NCI-H2107 treated with DMSO at 0.1 percent for 48 hours (cell line): ENCODE data around the gene ABCG8.

ENCODE experiments used
- DNase-seq: peaks from one replicate; lab custom pipeline; 2025; ENCODE audit not compliant: unreplicated experiment; lab: John Stamatoyannopoulos, UW

ABCG8 gene

DNA sequence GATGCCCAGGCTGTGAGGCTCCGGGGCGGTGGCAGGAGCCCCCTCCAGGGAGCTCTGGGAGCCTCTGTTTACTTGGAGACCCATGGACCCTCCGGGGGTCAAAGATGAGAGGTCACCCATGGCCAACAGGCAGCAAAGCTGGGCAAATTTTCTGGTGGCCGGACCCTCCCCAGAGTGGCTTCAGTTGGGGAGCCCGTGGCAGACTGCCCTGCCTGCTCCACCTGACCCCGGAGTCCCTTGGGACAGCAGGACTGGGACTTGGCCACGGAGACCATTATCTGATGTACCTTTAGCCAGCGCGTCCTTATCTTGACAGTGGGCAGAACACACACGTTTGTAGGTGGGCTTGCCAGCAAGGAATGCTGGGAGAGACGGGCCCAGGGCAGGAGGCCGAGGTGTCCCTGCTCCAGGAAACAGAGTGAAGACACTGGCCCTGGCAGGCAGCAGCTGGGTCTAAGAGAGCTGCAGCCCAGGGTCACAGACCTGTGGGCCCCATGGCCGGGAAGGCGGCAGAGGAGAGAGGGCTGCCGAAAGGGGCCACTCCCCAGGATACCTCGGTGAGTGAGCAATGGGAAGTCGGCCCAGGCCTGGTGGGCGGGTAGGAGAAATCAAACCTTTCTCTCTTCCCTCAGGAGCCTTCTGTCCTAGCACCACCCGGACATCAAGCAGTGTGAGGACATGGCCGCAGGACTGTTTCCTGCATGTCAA is at the start of gene ABCG8, which contains the start of gene ABCG5:
TSS of gene ABCG8 (plus strand) at position 412 of the 708 bp plus-strand sequence. CDS start at position 495, 83 bp downstream.
TSS of gene ABCG5 (minus strand) at position 280 of the 708 bp plus-strand sequence. CDS start at position 120, 160 bp downstream.
- no peak for DNase-seq

DNA sequence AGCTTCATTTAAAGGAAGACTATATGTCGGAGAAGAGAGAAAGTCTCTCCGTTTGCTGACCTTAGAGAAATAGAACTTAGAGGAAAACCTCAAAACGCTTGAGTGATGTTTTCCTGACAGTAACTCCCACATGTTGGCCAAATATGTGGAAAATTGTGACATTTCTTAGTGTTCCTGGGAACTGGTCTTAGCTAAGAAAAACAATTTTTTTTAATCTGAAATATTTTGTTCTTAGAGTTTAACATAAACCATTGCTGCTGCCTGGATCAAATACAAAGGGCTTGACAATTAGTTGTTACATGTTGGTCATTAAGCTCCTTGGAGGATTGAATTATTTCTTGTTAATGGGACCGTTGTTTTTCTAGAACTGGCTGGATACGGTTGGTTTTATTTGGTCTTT is 48.6 kb upstream of the ABCG8 start:
- DNase-seq: no peak

DNA sequence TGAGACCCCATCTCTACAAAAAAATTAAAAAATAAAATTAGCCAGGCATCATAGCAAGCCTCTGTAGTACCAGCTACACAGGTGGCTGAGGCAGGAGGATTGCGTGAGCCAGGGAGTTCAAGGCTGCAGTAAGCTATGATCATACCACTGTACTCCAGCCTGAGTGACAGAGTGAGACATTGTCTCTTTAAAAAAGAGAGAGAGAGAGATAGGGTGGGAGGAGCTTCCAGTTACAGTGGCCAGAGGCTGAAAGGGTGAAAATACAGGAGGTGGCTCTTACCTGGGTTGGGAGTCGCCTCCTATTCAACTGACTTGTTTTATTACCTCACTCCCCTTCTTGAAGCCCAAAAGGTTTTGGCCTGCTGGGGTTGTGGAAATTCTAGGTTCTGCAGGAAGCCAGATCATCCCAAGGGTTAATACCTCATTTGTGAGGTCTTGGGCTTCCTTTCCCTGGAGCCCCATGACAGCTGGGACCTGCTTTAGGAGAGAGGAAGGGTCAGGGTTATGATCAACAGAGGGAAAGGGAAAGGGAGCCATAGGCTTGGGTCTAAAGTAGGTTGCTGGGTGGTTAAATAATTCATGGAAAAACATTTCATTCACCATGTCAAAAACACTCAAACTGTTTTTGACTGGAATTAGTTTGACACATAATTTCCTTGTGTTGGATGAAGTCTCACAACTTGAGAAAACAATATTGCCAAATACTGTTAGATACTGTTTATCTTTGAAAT is 47.6 kb upstream of the ABCG8 start:
- no peak for DNase-seq

DNA sequence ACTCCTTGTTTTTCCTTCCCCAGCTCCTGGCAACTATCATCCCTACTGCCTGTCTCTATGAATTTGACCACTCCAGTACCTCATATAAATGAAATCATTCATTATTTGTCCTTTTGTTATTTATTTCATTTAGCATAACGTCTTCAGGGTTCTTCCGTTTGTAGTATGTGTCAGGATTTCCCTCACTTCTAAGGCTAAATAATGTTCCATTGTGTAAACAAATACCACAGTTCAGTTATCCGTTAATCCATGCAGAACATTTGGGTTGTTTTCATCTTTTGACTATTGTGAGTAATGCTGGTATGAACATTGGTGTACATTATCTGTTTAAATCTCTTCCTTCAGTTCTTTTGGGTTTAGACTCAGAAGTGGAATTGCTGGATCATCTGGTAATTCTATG is 46.1 kb upstream of the ABCG8 start:
- DNase-seq: no peak

DNA sequence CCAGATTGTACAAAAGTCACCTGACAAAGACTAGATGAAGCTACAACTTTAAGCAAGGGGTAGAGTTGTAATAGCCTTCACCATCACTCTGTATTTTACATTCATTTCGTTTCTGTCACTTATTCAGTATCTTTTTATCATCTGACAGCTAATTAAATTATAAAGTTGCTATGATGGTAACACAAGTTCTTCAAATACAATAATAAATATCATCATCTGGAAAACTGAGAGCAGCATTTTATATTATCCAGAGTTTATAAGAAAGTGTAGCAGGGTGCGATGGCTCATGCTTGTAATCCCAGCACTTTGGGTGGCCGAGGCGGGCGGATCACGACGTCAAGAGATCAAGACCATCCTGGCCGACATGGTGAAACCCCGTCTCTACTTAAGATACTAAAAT is 43.8 kb upstream of the ABCG8 start:
- DNase-seq: no peak

DNA sequence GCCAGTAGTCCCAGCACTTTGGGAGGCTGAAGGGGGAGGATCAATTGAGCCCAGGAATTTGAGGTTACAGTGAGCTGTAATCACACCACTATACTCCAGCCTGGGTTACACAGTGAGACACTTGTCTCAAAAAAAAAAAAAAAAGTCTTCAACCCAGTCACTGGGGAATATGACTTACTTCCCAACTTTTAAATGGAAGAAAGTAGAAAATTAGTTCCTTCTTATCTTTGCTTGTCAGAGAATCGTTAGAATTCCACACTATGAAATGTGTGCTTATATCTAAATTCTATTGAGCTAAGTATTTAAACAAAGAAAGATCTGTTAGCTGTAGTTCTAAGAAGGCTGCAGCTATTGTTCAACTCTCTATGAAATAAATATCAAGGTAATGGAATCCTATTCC is 42.6 kb upstream of the ABCG8 start:
- no peak for DNase-seq

DNA sequence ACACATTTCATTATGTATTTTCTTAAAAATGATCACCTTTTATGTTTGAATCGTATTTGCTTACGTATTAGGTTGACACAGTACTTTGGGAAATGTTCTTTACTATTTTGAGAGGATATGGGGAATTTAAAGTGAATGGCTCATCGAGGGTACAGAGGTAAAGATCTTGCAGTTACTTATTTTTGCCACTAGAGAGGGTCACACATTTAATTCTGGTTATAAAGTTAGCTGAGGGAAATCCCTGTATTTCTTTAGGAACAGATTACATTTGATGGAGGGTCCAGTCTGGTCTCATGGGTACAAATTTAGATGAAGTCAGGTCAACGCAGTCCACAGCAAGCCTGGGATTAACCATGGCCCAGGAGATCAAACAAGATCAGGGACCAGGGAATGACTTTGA is 40.5 kb upstream of the ABCG8 start:
- no peak for DNase-seq

DNA sequence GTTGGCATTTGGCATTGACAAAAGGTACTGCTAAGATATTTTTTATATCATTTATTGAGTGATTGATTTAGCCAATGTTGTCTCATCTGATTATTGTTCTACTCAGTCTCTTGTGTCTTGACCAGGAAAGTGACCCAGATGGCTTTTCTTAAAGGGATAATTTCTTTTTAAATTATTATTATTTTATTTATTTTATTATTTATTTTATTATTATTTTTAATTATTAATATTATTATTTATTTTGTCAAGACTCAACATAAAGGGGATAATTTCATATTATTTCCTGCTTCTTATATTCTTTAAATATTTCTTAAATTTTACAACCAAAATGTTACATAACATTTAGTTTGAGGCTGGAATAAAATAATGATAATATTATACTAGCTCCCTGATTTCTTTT is 37.9 kb upstream of the ABCG8 start:
- DNase-seq: no peak

DNA sequence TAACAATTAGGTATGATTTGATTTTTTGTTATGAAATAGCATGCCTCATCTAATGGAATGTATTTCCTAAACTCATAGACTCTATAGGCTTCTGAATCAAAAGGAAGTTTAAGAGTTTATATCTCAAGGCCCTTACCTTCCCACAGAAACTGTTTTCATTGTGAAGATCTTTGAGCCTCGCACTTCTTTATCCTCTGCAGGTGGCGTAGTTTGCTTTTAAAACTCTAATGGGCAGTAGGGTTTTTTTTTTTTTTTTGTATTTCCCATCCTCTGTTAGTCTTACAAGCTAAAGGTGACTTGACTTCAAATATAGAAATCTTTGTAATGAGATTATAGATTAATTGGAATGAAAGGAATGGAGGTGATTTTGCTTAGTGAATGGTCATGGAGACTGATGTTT is 36.6 kb upstream of the ABCG8 start:
- DNase-seq: no peak

DNA sequence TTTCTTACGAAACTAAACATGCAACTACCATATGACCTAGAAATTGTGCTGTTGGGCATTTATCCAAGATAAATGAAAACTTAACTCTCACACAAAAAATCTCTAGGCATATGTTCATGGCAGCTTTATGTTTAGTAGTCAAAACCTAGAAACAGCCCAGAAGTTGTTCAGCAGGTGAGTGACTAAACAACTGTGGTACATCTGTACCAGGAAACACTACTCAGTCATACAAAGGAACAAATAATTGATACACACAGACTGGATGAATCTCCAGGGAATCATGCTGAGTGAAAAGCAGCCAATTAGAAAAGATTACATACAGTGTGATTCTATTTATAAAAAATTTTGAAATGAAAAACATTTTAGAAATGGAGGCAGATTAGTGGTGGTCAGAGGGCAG is 35.7 kb upstream of the ABCG8 start:
- no peak for DNase-seq

DNA sequence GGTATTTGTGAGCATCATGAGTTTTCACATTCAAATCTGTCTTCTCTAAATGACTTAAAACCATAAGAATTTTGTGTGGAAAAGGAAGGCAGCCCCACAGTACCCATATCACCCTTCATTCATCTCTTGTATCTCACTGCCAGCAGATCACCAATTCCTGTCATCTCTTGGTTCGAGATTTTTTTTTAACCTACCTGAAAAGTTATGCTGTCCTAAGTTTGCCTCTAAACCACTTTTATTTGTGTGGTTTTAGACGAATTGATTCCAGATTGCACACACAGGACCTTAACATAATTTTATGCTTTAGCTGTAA is 32.1 kb upstream of the ABCG8 start:
- no peak for DNase-seq

DNA sequence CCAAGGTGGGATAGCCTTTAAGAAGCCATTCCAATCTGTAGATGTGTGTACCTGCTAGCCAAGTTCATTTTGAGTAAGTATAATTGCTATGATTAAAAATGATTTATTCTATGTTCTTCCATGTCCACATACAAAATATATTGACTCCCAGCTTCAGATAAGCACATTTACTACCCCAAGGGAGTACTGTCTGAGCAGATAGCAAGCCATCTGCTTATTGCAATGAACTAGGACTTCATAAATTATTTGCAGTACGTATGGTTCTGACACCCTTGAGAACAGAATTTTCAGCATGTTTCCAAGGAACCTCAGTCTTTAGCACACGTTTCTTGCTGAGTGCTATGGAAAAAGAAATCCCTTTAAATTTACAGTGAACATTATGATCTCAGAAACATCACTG is 28.3 kb upstream of the ABCG8 start:
- DNase-seq: no peak

DNA sequence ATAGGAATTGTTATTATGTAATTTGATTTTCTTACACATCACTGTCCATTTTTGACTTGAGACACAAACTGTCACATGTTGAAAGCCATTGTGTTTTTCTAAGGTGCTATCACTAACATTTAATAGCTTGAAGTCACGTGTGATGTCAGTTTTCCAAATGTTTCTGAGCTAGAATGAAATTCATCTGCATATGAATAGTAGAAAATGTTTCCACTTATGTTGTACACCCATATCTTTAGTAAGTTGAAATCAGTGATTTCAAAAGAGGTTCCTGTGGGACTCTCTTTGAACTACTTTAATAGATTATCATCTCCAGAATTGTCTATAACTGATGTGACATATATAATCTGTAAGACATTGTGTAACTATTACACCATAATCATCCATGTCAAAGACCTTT is 27.9 kb upstream of the ABCG8 start:
- no peak for DNase-seq

DNA sequence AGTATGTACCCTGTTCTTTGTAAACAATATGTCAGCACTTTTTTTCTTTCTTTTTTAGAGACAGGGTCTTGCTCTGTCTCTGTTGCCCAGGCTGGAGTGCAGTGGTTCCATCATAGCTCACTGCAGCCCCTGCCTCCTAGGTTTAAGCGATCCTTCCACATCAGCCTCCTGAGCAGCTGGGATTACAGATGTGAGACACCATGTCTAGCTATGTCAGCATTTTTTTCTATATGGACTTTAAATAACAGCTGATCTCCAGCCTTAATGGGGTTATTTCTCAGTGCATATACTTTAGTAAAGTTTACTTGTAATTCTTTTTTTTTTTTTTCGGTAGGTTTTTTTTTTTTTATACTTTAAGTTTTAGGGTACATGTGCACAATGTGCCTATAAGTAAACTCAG is 26.8 kb upstream of the ABCG8 start:
- DNase-seq: no peak

DNA sequence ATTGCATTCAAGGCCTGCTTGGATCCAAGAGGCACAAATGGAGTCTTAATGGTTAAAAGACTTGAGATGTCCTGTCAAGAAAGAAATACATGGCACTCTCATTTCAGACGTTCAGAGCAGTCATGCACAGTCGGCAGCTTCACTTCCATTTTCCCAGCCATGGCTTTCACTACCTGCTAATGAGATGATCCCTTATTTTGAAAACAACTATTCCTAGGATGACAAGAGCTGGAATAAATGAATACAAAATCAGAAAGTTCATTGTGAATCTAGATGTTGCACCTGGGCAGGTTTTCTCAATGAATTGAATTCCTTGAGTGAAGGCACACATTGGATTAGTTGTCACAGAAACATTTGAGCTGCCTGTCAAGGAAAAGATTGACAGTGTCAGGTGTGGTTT is 25.8 kb upstream of the ABCG8 start:
- DNase-seq: no peak

DNA sequence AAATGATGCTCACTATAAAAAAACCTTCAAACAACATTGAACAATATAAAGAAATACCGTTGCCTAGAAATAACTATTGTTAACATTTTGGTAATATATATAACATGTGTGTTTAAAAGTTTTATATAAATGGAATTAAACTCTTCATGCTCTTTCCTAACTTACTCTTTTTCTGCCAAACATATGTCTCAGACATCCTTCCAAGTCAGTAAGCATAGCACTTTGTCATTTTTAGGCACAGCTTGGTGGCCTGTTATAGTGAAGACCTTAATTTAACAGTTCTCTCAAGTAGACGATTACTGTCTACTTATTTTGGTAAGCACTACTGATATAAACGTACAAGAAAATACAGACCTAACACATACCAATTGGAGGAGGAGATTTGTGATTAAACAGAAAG is 24.1 kb upstream of the ABCG8 start:
- no peak for DNase-seq

DNA sequence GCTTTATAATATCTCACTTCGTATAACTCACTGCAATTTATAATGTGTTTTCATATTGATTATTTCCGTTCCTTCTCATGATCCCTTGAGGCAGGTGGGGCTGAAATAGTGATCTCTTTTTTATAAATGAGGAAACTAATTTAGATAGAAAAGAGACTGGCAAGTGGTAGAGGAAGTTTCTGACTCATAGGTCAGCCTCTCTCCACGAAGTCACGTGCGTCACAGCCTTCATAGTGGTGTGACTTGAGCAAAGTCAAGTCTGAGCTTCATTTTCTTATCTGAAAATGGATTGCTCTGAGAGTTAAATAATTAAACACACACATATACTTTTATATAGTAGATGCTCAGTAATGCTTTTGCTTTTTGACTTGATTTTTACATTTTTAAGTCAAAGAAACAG is 20.0 kb upstream of the ABCG8 start:
- no peak for DNase-seq

DNA sequence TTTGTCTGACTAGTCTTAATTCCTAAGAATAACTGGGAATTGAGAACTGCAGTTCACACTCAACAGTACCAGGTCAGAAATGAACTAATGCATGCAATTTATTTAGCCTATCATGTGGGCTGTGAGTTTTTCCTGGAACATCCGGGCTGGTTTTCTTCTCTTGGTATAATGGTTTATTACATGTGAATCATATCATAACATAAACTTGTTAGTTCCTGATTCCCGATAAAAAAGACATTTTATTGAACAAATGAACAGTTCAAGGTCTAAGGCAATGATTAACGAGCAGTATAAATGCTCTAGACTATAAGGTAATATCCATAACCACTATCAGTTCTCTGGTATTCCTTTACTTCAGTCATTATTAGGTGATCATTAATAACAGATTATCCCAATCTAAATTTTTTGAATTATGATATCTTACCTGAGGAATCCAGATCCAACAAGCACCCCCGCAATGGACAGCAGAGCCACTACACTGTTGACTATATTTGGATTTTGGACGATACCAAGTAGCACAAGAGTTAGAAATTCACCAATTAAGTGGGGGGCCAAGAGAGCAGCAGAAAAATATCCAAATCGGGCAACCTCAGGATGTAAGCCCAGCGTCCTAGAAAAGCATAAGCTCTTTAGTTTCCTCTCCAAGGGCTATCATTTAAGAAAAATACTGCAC is 19.1 kb upstream of the ABCG8 start:
- DNase-seq: no peak

DNA sequence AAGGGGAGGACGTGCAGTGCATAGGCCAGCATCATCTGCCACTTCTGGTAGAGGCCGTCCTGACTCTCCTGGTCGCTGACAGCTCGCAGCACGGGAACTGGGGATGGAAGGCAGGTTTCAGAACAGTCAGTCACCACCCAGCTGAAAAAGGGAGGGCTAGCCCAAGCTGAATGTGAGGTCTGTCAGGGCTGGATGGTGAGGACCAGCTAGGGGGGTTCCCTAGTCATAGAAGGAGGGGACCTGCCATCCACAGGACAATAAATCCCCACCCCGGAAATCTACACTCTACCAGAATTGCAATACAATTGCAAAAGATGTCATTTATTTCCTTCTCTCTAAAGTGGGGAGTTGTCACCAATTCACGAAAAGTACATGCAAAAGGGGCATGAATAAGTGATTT is 15.9 kb upstream of the ABCG8 start:
- no peak for DNase-seq

DNA sequence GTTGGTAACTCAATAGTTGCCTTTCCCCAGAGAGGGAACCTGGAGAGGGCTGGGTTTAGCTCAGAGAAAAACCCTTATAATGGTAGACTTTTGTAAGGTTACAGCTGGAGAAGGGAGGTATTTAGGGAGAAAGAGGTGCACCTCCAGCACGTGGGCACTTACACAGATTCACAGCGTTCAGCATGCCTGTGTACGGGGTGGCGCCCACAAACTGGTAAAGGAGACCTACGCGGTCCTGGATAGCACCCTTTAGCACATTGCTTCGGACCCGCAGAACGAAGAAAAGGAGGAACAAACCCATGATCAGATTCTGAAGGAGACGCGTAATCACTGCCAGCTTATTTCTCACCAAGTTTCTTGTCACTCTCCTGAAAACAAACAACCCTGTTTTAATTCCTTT is 15.0 kb upstream of the ABCG8 start:
- DNase-seq: peak; percentile 18

DNA sequence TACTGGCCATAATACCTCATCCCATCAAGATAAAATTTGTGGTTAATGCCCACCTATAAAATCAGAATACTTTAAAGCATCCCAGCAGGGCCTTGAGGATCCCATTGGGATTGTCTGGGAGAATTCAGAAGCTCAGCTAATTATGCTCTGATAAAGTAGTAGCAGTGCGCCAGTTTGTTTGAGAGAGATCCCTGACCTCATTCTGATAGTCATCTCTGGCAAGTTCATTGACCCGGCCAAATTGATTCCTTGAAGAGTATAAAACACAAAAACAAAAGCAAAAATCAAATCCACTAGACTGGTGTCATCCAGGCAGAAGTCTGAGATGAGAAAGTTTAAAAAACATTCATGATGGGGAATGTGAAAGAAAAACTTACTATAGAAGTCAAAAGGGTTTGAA is 14.3 kb upstream of the ABCG8 start:
- DNase-seq: no peak

DNA sequence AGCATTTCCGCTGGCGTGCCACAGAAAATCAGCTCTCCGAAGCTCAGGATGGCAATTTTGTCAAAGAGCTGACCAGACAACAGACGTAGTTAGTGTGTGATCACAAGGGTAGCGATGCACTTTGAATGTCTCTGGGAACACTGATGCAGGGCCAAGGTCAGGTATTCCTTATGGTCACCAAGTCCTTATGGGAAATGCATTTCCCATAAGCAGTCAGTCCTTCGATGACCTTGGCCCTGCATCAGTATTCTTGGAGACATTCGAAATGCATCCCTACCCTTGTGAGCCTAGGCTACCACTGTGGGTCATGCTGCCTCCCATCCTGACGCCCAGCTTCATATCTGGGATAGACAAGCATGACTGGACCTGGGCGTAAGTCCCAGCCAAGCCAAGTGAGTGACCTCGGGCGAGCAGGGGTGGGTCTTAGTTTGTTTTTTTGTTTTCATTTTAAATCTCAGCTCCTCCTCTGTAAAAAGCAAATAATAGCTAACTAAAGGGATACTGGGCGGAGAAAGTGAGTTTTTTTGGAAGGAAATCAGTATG is 13.7 kb upstream of the ABCG8 start:
- DNase-seq: no peak
